GM12872 (cell line): ENCODE results near the gene ZFP82.

Source experiments
- TF ChIP-seq, protein P1 (sequence below): IDR thresholded peaks from 3 replicates; pipeline ENCODE4 v1.5.1; 2011; ENCODE audit warnings: low read depth, mild to moderate bottlenecking, low read length, moderate library complexity; ENCODE audit not compliant: insufficient read depth

Gene ZFP82

DNA sequence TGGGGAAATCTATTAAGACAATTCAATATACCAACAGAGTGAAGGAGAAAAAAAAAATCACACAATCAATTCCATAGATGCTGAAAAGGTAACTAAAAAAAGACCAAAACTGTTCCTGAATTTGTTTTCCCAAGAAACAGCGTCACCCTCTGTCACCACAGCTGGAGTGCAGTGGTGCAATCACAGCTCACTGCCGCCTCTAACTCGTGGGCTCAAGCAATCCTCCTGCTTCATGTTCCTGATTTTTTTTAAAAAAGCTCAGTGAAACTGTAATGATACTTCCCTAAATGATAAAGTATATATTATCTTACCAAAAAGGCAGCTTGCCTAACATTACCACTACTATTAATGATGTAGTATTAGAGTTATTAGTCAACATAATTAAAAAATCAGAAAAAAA is 19.9 kb downstream of the ZFP82 start:
- TF ChIP-seq, protein P1, sequence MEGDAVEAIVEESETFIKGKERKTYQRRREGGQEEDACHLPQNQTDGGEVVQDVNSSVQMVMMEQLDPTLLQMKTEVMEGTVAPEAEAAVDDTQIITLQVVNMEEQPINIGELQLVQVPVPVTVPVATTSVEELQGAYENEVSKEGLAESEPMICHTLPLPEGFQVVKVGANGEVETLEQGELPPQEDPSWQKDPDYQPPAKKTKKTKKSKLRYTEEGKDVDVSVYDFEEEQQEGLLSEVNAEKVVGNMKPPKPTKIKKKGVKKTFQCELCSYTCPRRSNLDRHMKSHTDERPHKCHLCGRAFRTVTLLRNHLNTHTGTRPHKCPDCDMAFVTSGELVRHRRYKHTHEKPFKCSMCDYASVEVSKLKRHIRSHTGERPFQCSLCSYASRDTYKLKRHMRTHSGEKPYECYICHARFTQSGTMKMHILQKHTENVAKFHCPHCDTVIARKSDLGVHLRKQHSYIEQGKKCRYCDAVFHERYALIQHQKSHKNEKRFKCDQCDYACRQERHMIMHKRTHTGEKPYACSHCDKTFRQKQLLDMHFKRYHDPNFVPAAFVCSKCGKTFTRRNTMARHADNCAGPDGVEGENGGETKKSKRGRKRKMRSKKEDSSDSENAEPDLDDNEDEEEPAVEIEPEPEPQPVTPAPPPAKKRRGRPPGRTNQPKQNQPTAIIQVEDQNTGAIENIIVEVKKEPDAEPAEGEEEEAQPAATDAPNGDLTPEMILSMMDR: no peak

DNA sequence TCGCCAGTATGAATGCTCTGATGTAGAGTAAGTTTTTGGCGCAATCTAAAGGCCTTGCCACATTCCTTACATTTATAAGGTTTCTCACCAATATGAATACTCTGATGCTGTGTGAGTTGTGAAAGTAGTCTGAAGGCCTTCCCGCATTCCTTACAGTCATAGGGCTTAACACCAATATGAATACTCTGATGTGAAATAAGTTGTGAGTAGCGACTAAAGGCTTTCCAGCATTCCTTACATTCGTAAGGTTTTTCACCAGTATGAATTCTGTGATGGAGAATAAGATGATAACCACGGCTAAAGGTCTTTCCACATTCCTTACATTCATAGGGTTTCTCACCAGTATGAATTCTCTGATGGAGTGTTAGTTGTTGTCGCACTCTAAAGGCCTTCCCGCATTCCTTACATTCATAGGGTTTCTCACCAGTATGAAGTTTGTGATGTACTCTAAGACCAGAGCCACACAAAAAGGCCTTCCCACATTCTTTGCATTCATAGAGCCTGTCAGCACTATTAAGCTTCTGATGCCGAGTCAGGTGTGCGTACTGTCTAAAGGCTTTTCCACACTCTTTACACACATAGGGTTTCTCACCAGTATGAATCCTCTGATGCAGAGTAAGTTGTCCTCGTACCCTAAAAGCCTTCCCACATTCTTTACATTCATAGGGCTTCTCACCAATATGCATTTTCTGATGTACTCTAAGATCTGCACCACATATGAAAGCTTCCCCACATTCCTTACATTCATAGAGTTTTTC is 25.3 kb downstream of the ZFP82 start:
- TF ChIP-seq, protein P1: no peak

DNA sequence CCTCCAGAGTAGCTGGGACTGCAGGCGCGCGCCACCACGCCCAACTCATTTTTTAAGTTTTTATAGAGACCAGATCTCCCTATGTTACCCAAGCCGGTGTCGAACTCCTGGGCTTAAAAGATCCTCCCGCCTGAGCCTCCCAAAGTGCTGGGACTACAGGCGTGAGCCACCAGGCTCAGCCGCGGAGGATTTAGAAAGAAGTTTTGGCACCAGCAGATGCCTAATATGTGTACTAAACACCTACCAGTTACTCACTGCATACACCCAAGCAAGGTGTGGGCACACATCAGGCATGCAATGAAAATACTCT is 39.0 kb downstream of the ZFP82 start:
- TF ChIP-seq, protein P1: no peak

DNA sequence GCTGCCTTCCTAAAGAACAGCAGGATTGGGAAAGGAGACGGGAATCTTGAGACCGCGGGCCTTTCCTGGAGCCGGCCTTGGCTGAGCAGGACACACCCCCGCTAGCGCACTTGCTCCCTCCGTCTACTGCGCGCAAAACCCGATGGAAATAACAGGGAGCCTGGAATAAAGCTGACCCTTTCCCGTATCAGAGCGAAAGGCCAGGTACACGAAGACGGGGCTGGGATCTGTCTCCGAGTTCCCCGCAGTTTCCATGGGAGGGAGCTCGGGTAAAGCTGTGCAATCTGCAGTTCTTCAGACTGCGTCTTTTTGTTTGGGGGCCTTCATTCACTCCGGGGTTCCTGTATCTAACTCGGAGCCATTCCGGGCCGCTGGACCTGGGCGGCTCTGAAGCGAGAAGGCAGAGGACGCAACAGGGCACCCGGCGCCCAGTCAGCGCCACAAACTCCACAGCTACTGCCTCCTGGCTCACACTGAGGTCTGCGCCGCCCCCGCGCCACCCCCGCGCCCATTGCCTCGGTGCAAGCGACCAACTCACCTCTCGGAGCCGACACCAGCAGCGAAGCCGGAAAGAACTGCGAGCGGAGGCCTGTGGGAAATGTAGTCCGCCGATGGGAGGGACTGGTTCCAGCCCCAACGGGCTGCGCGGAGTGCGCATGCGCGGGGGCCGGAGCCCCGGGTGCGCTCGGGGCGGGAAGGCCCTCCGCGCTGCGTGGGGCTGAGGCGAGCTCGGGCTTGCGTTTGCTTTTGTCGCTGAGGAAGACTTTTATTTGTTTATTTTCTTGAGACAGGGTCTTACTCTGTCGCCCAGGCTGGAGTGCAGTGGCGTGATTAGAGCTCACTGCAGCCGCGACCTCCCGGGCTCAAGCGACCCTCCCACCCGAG is 39.6 kb downstream of the ZFP82 start, which contains the start of gene ZFP14:
Gene ZFP14, minus strand, starts transcription at position 577 of the 885 bp plus-strand sequence. CDS start 11,309 bp downstream, outside the sequence.
- TF ChIP-seq, protein P1: peak; percentile 51; the same call in 2 of the 3 replicates

DNA sequence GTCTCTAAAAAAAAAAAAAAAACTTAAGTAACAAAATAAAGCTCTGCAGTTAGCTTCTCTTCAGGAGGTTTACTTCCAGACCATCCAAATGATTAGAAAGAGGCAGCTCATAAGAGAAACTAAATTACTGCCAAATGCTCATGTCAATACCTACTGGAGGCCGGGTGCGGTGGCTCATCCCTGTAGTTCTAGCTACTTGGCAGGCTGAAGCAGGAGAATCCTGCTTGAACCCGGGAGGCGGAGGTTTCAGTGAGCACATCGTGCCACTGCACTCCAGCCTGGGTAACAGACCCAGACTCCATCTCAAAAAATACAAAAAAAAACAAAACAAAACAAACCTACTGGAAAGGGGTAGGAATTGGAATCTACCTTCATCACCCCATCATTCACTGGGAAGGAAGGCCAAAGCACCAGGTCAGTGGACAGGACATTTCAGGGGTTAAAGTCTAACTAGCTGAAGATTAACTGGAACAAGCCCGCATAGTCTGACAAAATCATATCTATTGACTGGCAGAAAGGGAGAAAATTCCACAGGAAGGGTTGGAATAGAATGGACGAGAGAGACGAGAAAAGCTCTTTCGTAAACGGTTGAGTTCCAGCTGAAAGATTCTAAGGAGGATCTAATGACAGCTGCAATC is 40.8 kb downstream of the ZFP82 start:
- TF ChIP-seq, protein P1: no peak

DNA sequence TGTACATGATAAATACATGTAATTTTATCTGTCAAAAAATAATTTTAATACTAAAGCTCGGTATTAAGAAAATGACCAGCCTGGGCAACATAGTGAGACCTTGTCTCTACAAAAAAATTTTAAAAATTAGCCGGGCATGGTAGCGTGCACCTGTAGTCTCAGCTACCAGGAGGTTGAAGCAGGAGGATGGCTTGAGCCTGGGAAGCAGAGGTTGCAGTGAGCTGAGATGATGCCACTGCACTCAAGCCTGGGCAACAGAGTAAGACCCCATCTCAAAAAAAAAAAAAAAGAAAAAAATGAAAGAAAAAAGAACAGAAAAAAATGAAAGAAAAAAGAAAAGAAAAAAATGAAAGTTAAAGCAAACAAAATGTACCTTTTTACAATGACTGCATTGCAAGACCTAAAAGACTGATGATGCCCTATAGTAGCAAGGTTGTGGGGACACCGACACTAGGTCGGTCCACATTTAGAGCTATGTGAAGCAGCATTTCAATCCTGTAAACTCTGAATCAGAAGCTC is 44.7 kb downstream of the ZFP82 start:
- TF ChIP-seq, protein P1: no peak

DNA sequence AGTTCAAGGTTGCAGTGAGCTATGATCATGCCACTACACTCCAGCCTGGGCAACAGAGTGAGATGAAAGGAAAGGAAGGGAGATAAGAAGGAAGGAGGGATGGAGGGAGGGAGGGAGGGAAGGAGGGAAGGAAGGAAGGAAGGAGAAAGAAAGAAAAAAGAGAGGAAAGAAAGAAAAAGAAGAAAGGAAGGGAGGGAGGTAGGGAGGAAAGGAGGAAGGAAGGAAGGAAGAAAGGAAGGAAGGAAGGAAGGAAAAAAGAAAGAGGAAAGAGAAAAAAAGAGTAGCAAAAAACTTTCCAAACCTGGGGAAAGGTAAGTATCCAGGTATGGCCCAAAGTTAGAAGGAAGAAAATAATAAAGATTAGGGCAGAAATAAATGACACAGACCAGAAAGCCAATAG is 46.6 kb downstream of the ZFP82 start:
- TF ChIP-seq, protein P1: no peak
